Liver (tissue), 3 donors: ENCODE data around the gene USP14.
A peak's percentile ranks its signal among the peaks of the same experiment; 100 is the strongest.

Experiments
- CTCF ChIP-seq: fragments of 150-350 bp; IDR thresholded peaks from 2 replicates; pipeline ENCODE4 v1.5.1; 2017; ENCODE audit warnings: improper control_type of control experiment, low read depth, low read length; ENCODE audit not compliant: missing input control
- FOXA1 ChIP-seq: IDR thresholded peaks from 2 replicates; pipeline ENCODE4 v1.6.1; 2016; ENCODE audit warnings: antibody characterized with exemption
- GABPA ChIP-seq, 2 donors: IDR thresholded peaks in 1 of 2; conservative IDR thresholded peaks in 1 of 2; 2 replicates each; pipeline ENCODE4 v1.6.1; 2016; ENCODE audit warnings: antibody characterized with exemption in 2 of 2, mild to moderate bottlenecking in 1 of 2, moderate library complexity in 1 of 2
- JUND ChIP-seq, 2 donors: IDR thresholded peaks; 2 replicates each; pipeline ENCODE4 v1.6.1; 2016; ENCODE audit warnings: antibody characterized with exemption in 2 of 2
- MAX ChIP-seq: IDR thresholded peaks from 2 replicates; pipeline ENCODE4 v1.6.1; 2016; ENCODE audit warnings: antibody characterized with exemption
- RAD21 ChIP-seq, 2 donors: IDR thresholded peaks; 2 replicates each; pipeline ENCODE4 v1.6.1; 2016; ENCODE audit warnings: antibody characterized with exemption in 2 of 2, mild to moderate bottlenecking in 2 of 2
- RXRA ChIP-seq, 2 donors: IDR thresholded peaks; 2 replicates each; pipeline ENCODE4 v1.6.1; 2017 to 2018; ENCODE audit warnings: antibody characterized with exemption in 2 of 2, mild to moderate bottlenecking in 1 of 2
- SP1 ChIP-seq: IDR thresholded peaks from 2 replicates; pipeline ENCODE4 v1.6.1; 2018; ENCODE audit warnings: antibody characterized with exemption, mild to moderate bottlenecking
- TAF1 ChIP-seq: conservative IDR thresholded peaks from 2 replicates; pipeline ENCODE4 v1.6.1; 2016; ENCODE audit warnings: antibody characterized with exemption, mild to moderate bottlenecking
- YY1 ChIP-seq: IDR thresholded peaks from 2 replicates; pipeline ENCODE4 v1.6.1; 2016; ENCODE audit warnings: antibody characterized with exemption, mild to moderate bottlenecking
- donor health status: healthy.
- donor health status: healthy.

- TF ChIP-seq CTCF (no peak), SP1 (no peak), RXRA (IDR thresholded peaks at IDR 0.05) (no peak), TAF1 (no peak), YY1 (peak; percentile 15), JUND (IDR thresholded peaks at IDR 0.05) (no peak), FOXA1 (no peak), MAX (no peak), GABPA (IDR thresholded peaks at IDR 0.05 in 1 of 2, conservative IDR thresholded peaks at IDR 0.05 in 1 of 2) (no peak), RAD21 (IDR thresholded peaks at IDR 0.05) (no peak)
These were observed 51.7 kb downstream of the USP14 start for GRCh38 chr18:210075-210474.
